DND-41 (cell line): ENCODE data around the gene CAB39L.

Experiments
- CTCF ChIP-seq: IDR thresholded peaks from 2 replicates; pipeline ENCODE4 v1.5.1; 2012; ENCODE audit warnings: borderline replicate concordance, low read length, moderate library complexity, mild to moderate bottlenecking; ENCODE audit not compliant: poor library complexity, severe bottlenecking; ENCODE audit errors: extremely low read depth
- EZH2 ChIP-seq: IDR thresholded peaks from 3 replicates; pipeline ENCODE4 v1.6.1; 2012; ENCODE audit warnings: borderline replicate concordance, low read depth, mild to moderate bottlenecking, moderate library complexity, low read length, inconsistent platforms; ENCODE audit not compliant: severe bottlenecking

- TF ChIP-seq CTCF (no peak), EZH2 (no peak)
Measured at GRCh38 chr13:49437705-49438104, 6.2 kb downstream of the CAB39L start.
